GM12878 (cell line): ENCODE results near the gene MR1. TPM values are rescaled to one million over a fixed set of nuclear protein-coding genes. Genes with fewer than 3 reads are reported as not detected.

ENCODE experiments used
- ATF2 ChIP-seq: IDR thresholded peaks from 2 replicates; pipeline ENCODE4 v1.6.1; 2012; ENCODE audit warnings: low read length, inconsistent platforms
- E2F4 ChIP-seq: IDR thresholded peaks from 2 replicates; pipeline ENCODE4 v1.6.1; 2012; ENCODE audit warnings: low read depth, low read length, improper control_type of control experiment
- GABPA ChIP-seq: IDR thresholded peaks from 2 replicates; pipeline ENCODE4 v1.6.1; 2014; ENCODE audit warnings: antibody characterized with exemption, low read depth, mild to moderate bottlenecking, inconsistent platforms
- GATAD2B ChIP-seq: fragments of 450-650 bp; conservative IDR thresholded peaks from 2 replicates; pipeline ENCODE4 v1.6.1; 2017; ENCODE audit warnings: low read depth, mild to moderate bottlenecking, moderate library complexity
- HCFC1 ChIP-seq: fragments of 150-350 bp; IDR thresholded peaks from 2 replicates; pipeline ENCODE4 v1.6.1; 2014; ENCODE audit warnings: low read length
- HDGF ChIP-seq: fragments of 450-650 bp; IDR thresholded peaks from 2 replicates; pipeline ENCODE4 v1.6.1; 2016; ENCODE audit warnings: antibody characterized with exemption
- JUND ChIP-seq: IDR thresholded peaks from 2 replicates; pipeline ENCODE4 v1.6.1; 2012; ENCODE audit warnings: low read depth, mild to moderate bottlenecking, low read length, improper control_type of control experiment, moderate library complexity
- POLR2AphosphoS5 ChIP-seq: IDR thresholded peaks from 2 replicates; pipeline ENCODE4 v1.6.1; 2011; ENCODE audit warnings: mild to moderate bottlenecking, low read length, inconsistent platforms
- SKIL ChIP-seq: fragments of 450-650 bp; IDR thresholded peaks from 2 replicates; pipeline ENCODE4 v1.6.1; 2017; ENCODE audit warnings: mild to moderate bottlenecking, low read depth, inconsistent platforms; ENCODE audit not compliant: poor library complexity, severe bottlenecking
- SP1 ChIP-seq: IDR thresholded peaks from one replicate; pipeline ENCODE4 v1.6.1; 2011; ENCODE audit warnings: low read depth, low read length
- WRNIP1 ChIP-seq: IDR thresholded peaks from 2 replicates; pipeline ENCODE4 v1.6.1; 2011; ENCODE audit warnings: low read depth, low read length, improper control_type of control experiment, borderline replicate concordance
- polyA plus RNA-seq, 11 experiments: library from polyadenylated mRNA; depleted of rRNA in 4 of 11; unstranded in 6 of 11; stranded (reverse) in 5 of 11; fragments of >200 nt; fragmentation: Nextera tagmentation in 4 of 11; fragmentation: Illumina TruSeq in 1 of 11; extraction: Ambion mirVana in 4 of 11; extraction: Trizol in 1 of 11; gene quantifications; 1 replicate in 1 of 11; 2 replicates in 10 of 11; pipeline versions ENCODE4 v1.2.1 to v1.2.3, GENCODE V29; 2011 to 2016; ENCODE audit warnings: inconsistent platforms in 2 of 11, missing spikeins in 2 of 11, low read depth in 1 of 11
- total RNA-seq, 4 experiments: library from RNA; depleted of rRNA in 3 of 4; stranded (reverse); fragments of >200 nt in 3 of 4; fragmentation: Illumina TruSeq in 1 of 4; extraction: Trizol in 1 of 4; gene quantifications; 2 replicates each; pipeline versions ENCODE4 v1.2.1 to v1.2.3, GENCODE V29; 2013 to 2021
- TF ChIP-seq, protein P1 (sequence below): IDR thresholded peaks from 2 replicates; pipeline ENCODE4 v1.6.1; 2011; ENCODE audit warnings: low read depth, low read length, improper control_type of control experiment, borderline replicate concordance
- TF ChIP-seq, protein P2 (sequence below): IDR thresholded peaks from 2 replicates; pipeline ENCODE4 v1.6.1; 2011; ENCODE audit warnings: borderline replicate concordance, low read depth, mild to moderate bottlenecking, moderate library complexity, low read length; ENCODE audit not compliant: insufficient read depth, poor library complexity, severe bottlenecking
- TF ChIP-seq, protein P3 (sequence below): fragments of 450-650 bp; formaldehyde crosslinking; IDR thresholded peaks from 2 replicates; pipeline ENCODE4 v1.4.0; 2020; ENCODE audit warnings: mild to moderate bottlenecking, moderate library complexity
- TF ChIP-seq, protein P4 (sequence below): fragments of 450-650 bp; IDR thresholded peaks from 2 replicates; pipeline ENCODE4 v1.6.1; 2017; ENCODE audit warnings: mild to moderate bottlenecking

Gene MR1
- total and polyA plus RNA-seq, 10 of the 15 experiments (the other 5 are each of a cell fraction or from before 2014, with no cell fraction given) = 24.7 to 65.9 (median 30.9) TPM

- TF ChIP-seq SKIL = no peak
- TF ChIP-seq HDGF = 0 out of 2 replicates have a peak, but pooled peaks have one; percentile 46
- no peak for TF ChIP-seq HCFC1
- TF ChIP-seq POLR2AphosphoS5 = no peak; the same call in 1 of the 2 replicates
- TF ChIP-seq WRNIP1 = no peak
- TF ChIP-seq SP1 = no peak
- TF ChIP-seq, protein P1, sequence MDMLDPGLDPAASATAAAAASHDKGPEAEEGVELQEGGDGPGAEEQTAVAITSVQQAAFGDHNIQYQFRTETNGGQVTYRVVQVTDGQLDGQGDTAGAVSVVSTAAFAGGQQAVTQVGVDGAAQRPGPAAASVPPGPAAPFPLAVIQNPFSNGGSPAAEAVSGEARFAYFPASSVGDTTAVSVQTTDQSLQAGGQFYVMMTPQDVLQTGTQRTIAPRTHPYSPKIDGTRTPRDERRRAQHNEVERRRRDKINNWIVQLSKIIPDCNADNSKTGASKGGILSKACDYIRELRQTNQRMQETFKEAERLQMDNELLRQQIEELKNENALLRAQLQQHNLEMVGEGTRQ = no peak
- TF ChIP-seq, protein P2, sequence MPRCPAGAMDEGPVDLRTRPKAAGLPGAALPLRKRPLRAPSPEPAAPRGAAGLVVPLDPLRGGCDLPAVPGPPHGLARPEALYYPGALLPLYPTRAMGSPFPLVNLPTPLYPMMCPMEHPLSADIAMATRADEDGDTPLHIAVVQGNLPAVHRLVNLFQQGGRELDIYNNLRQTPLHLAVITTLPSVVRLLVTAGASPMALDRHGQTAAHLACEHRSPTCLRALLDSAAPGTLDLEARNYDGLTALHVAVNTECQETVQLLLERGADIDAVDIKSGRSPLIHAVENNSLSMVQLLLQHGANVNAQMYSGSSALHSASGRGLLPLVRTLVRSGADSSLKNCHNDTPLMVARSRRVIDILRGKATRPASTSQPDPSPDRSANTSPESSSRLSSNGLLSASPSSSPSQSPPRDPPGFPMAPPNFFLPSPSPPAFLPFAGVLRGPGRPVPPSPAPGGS = no peak
- TF ChIP-seq ATF2 = no peak
- 0 out of 2 replicates have a peak, but pooled peaks have one; percentile 24 for TF ChIP-seq GATAD2B
- TF ChIP-seq, protein P3, sequence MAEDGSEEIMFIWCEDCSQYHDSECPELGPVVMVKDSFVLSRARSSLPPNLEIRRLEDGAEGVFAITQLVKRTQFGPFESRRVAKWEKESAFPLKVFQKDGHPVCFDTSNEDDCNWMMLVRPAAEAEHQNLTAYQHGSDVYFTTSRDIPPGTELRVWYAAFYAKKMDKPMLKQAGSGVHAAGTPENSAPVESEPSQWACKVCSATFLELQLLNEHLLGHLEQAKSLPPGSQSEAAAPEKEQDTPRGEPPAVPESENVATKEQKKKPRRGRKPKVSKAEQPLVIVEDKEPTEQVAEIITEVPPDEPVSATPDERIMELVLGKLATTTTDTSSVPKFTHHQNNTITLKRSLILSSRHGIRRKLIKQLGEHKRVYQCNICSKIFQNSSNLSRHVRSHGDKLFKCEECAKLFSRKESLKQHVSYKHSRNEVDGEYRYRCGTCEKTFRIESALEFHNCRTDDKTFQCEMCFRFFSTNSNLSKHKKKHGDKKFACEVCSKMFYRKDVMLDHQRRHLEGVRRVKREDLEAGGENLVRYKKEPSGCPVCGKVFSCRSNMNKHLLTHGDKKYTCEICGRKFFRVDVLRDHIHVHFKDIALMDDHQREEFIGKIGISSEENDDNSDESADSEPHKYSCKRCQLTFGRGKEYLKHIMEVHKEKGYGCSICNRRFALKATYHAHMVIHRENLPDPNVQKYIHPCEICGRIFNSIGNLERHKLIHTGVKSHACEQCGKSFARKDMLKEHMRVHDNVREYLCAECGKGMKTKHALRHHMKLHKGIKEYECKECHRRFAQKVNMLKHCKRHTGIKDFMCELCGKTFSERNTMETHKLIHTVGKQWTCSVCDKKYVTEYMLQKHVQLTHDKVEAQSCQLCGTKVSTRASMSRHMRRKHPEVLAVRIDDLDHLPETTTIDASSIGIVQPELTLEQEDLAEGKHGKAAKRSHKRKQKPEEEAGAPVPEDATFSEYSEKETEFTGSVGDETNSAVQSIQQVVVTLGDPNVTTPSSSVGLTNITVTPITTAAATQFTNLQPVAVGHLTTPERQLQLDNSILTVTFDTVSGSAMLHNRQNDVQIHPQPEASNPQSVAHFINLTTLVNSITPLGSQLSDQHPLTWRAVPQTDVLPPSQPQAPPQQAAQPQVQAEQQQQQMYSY (CRISPR knock-in tag) = no peak
- no peak for TF ChIP-seq E2F4
- no peak for TF ChIP-seq GABPA
- TF ChIP-seq, protein P4, sequence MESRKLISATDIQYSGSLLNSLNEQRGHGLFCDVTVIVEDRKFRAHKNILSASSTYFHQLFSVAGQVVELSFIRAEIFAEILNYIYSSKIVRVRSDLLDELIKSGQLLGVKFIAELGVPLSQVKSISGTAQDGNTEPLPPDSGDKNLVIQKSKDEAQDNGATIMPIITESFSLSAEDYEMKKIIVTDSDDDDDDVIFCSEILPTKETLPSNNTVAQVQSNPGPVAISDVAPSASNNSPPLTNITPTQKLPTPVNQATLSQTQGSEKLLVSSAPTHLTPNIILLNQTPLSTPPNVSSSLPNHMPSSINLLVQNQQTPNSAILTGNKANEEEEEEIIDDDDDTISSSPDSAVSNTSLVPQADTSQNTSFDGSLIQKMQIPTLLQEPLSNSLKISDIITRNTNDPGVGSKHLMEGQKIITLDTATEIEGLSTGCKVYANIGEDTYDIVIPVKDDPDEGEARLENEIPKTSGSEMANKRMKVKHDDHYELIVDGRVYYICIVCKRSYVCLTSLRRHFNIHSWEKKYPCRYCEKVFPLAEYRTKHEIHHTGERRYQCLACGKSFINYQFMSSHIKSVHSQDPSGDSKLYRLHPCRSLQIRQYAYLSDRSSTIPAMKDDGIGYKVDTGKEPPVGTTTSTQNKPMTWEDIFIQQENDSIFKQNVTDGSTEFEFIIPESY = no peak
- no peak for TF ChIP-seq JUND
Observed at GRCh38 chr1:181033128-181033798, 520 bp upstream of the MR1 start (continued).
